ENCODE data around the gene NKAIN2.

- TF ChIP-seq CTCF (conservative IDR thresholded peaks at IDR 0.05 in 1 of 2, IDR thresholded peaks at IDR 0.05 in 1 of 2; ENCODE audit: extremely low read depth in 1 of 2, insufficient read depth in 1 of 2, low read depth in 1 of 2, low read length in 2 of 2) (no peak), EZH2 (IDR thresholded peaks at IDR 0.05; ENCODE audit: borderline replicate concordance, low read length) (no peak)
Observed at GRCh38 chr6:124008000-124008987, 204.6 kb downstream of the NKAIN2 start.

Measured in mammary epithelial cell (primary cell).